Tibial artery (tissue), 4 donors: ENCODE measurements around the gene FAM131A.
A peak's percentile ranks its signal among the peaks of the same experiment; 100 is the strongest.

Experiments
- DNase-seq, 2 donors: peaks; one replicate each; pipeline ENCODE4 v3.0.0-alpha.2; 2019
- H3K27ac ChIP-seq, 2 donors: fragments of 200-600 bp; sonication (generic) in 1 of 2; 1 replicate in 1 of 2; 2 replicates in 1 of 2; pipeline ENCODE4 v1.5.1; 2018 to 2019; ENCODE audit warnings: mild to moderate bottlenecking in 1 of 2
- H3K27me3 ChIP-seq, 2 donors: fragments of 200-600 bp; sonication (generic) in 1 of 2; one replicate each; pipeline versions ENCODE4 v1.5.1 to v1.6.0; 2016 to 2019
- H3K36me3 ChIP-seq, 3 donors: fragments of 200-600 bp; sonication (generic) in 2 of 3; one replicate each; pipeline ENCODE4 v1.5.1; 2016 to 2019; ENCODE audit warnings: mild to moderate bottlenecking in 2 of 3
- H3K4me1 ChIP-seq, 4 donors: fragments of 200-600 bp; sonication (generic) in 2 of 4; 1 replicate in 3 of 4; 2 replicates in 1 of 4; pipeline ENCODE4 v1.5.1; 2016 to 2019
- H3K4me3 ChIP-seq, 2 donors: fragments of 200-600 bp; sonication (generic) in 1 of 2; 1 replicate in 1 of 2; 2 replicates in 1 of 2; pipeline ENCODE4 v1.5.1; 2018 to 2019; ENCODE audit warnings: mild to moderate bottlenecking in 2 of 2
- H3K9me3 ChIP-seq, 3 donors: fragments of 200-600 bp; sonication (generic) in 1 of 3; one replicate each; pipeline ENCODE4 v1.5.1; 2016 to 2019
- CTCF ChIP-seq, 2 experiments: fragments of 200-600 bp in 1 of 2; fragments of 450-650 bp in 1 of 2; IDR thresholded peaks; one replicate each; pipeline ENCODE4 v1.5.1; 2017 to 2019; ENCODE audit warnings: antibody characterized with exemption in 2 of 2, mild to moderate bottlenecking in 1 of 2, moderate library complexity in 1 of 2
- intact Hi-C: fragments of 100-400 bp; cut with DNase I; formaldehyde crosslinking; loops from one replicate; pipeline ENCODE4 v1.15.0; 2023; ENCODE audit warnings: low total_unique reads

The FAM131A gene

GRCh38 chr3:184337399-184337714, at the start of gene FAM131A:
TSS of gene FAM131A (plus strand) at chr3:184337600. CDS start at chr3:184337631, 31 bp downstream.
- peak in 1 of 2 experiments; percentile 28 for TF ChIP-seq CTCF (IDR thresholded peaks at IDR 0.05)
- peaks cover 0 to 39% (median 27%) of the 10 kb centered on the region in 4 donors for H3K4me1 ChIP-seq
- H3K36me3 ChIP-seq = peaks cover 29 to 42% (median 40%) of the 10 kb centered on the region in 3 donors
- peak within 1 kb of the TSS; percentile 97 to 98 for H3K27ac ChIP-seq
- no peaks in the 10 kb centered on the region for H3K9me3 ChIP-seq
- intact Hi-C loops = loop anchor here (2.0 kb wide), 1 partner anchor 25 kb away; no protein-coding TSS in a partner anchor
- peak within 1 kb of the TSS; percentile 90 to 94 for H3K4me3 ChIP-seq
- DNase-seq = peak; percentile 86 to 95
- H3K27me3 ChIP-seq = no peaks in the 10 kb centered on the region

GRCh38 chr3:184289426-184289938, 47.9 kb upstream of the FAM131A start:
- no peak for DNase-seq
- H3K4me1 ChIP-seq = no peaks in the 10 kb centered on the region
- peaks cover 0 to 26% of the 10 kb centered on the region in 2 donors for H3K27me3 ChIP-seq
- intact Hi-C loops = no loop called here
- no peak overlapping the region for H3K4me3 ChIP-seq
- TF ChIP-seq CTCF (IDR thresholded peaks at IDR 0.05) = no peak
- H3K9me3 ChIP-seq = no peaks in the 10 kb centered on the region
- no peaks in the 10 kb centered on the region for H3K36me3 ChIP-seq
- no peak overlapping the region for H3K27ac ChIP-seq

- H3K9me3 ChIP-seq = no peaks in the 10 kb centered on the region
- H3K27me3 ChIP-seq = peaks cover 0 to 26% of the 10 kb centered on the region in 2 donors
- H3K36me3 ChIP-seq = no peaks in the 10 kb centered on the region
- H3K4me3 ChIP-seq = no peak overlapping the region
- no peak overlapping the region for H3K27ac ChIP-seq
- TF ChIP-seq CTCF (IDR thresholded peaks at IDR 0.05) = no peak
- intact Hi-C loops = no loop called here
- no peak for DNase-seq
- no peaks in the 10 kb centered on the region for H3K4me1 ChIP-seq
Measured at GRCh38 chr3:184290331-184290730, 47.1 kb upstream of the FAM131A start.

GRCh38 chr3:184291044-184291737, 46.2 kb upstream of the FAM131A start:
- Histone ChIP-seq H3K4me3 (no peak overlapping the region), H3K36me3 (no peaks in the 10 kb centered on the region), H3K4me1 (no peaks in the 10 kb centered on the region), H3K27ac (no peak overlapping the region), H3K9me3 (no peaks in the 10 kb centered on the region), H3K27me3 (peaks cover 0 to 24% of the 10 kb centered on the region in 2 donors)
- no peak for TF ChIP-seq CTCF (IDR thresholded peaks at IDR 0.05)
- intact Hi-C loops = no loop called here
- no peak for DNase-seq

- TF ChIP-seq CTCF (IDR thresholded peaks at IDR 0.05) = no peak
- intact Hi-C loops = no loop called here
- DNase-seq = no peak
Measured at GRCh38 chr3:184291738-184292445, 45.5 kb upstream of the FAM131A start.

More at GRCh38 chr3:184291738-184292445, 45.5 kb upstream of the FAM131A start:
- H3K4me3 ChIP-seq = no peak overlapping the region
- H3K36me3 ChIP-seq = no peaks in the 10 kb centered on the region
- H3K9me3 ChIP-seq = no peaks in the 10 kb centered on the region
- H3K27me3 ChIP-seq = peaks cover 0 to 20% of the 10 kb centered on the region in 2 donors
- no peak overlapping the region for H3K27ac ChIP-seq
- no peaks in the 10 kb centered on the region for H3K4me1 ChIP-seq
